VCaP (cell line): ENCODE measurements around the gene SPTAN1.

ENCODE experiments used
- H3K27ac ChIP-seq: fragments of 450-650 bp; 2 replicates; pipeline ENCODE4 v1.5.1; 2017
- CTCF ChIP-seq: fragments of 450-650 bp; conservative IDR thresholded peaks from 2 replicates; pipeline ENCODE4 v1.5.1; 2017; ENCODE audit warnings: mild to moderate bottlenecking, moderate library complexity

Gene SPTAN1

GRCh38 chr9:128552153-128552743, at the start of gene SPTAN1:
SPTAN1 (plus strand) TSS chr9:128552587; CDS start chr9:128566741, 14,154 bp downstream.
- TF ChIP-seq CTCF: peak; percentile 4; the same call in 1 of the 2 replicates
- H3K27ac ChIP-seq: peak within 1 kb of the TSS; percentile 93

DNA sequence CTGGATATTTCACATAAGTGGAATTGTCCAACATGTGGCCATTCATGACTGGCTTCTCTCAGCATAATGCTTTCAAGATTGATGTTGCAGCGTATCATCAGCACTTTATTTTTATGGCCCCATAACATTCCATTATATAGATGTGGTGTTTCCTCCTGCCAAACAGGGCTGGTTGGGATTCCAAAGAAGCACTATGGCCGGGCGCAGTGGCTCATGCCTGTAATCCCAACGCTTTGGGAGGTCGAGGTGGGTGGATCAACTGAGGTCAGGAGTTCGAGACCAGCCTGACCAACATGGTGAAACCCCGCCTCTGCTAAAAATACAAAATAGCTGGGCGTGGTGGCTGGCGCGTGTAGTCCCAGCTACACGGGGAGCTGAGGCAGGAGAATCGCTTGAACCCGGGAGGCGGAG, 49.0 kb upstream of the SPTAN1 start:
- peak overlapping the region; percentile 83 for H3K27ac ChIP-seq

DNA sequence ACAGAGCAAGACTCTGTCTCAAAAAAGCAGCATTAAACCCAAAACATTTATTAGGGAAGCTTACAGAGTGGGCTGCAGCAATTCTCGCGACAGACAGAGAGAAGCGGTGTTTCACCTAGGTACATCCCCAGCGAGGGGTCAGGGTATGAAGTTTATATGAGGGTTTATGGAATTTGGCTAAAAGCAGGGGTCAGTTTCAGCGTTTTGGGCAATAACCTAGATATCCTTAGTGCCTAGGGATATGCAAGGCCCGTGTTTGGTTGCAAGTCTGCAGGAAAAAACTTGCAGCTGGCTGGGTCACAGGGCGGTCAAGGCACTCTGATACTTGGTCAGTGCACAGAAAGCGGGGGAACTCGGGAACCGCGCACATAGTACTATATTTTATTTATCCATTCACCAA, 48.5 kb upstream of the SPTAN1 start:
- no peak for TF ChIP-seq CTCF
- H3K27ac ChIP-seq: peak overlapping the region; percentile 83

DNA sequence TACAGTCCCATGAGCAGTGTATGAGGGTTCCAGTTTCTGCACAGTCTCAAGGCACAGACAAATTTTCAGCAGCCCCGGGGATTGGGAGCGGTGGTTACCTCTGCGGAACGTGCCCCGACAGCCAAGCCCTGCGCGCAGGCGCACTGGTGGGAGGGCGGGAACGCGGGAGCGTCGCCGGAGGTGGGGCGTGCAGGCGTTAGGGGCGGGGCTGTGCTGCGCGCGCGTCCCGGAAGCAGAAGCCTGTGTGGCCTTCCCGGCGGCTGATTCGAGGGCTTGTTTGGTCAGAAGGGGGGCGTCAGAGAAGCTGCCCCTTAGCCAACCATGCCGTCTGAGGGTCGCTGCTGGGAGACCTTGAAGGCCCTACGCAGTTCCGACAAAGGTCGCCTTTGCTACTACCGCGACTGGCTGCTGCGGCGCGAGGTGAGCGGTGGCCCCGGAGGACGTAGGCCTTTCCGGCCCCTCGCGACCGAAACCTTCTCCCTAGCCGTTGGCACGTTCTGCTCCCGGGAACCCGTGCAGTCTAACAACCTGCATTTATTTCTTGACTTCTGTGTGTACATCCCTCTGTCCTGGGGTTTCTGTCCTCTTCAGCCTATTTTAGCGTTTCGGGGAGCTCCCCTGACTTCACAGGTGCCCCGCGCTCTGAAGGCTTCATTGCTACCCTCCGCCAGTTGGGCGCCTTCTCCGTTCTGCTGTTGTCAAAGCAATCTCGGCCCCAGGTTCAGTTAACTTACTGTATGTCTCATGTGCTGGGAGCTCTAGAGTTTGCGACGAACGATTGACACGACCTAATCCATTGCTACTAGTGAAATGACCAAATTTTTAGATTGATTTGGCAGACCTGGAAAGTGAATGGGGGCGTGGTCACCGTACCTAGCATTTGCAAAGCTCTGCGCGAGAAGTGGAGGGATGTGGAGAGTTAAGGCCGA, 47.6 kb upstream of the SPTAN1 start, which contains the start of gene GLE1:
Gene GLE1, plus strand, starts transcription at position 235 of the 929 bp plus-strand sequence. Its CDS starts 87 bp downstream, at position 322.
- H3K27ac ChIP-seq: peak within 1 kb of the TSS; percentile 83
- no peak for TF ChIP-seq CTCF

- H3K27ac ChIP-seq: peak overlapping the region; percentile 83
- no peak for TF ChIP-seq CTCF
Observed at GRCh38 chr9:128505414-128505765, 47.0 kb upstream of the SPTAN1 start.

DNA sequence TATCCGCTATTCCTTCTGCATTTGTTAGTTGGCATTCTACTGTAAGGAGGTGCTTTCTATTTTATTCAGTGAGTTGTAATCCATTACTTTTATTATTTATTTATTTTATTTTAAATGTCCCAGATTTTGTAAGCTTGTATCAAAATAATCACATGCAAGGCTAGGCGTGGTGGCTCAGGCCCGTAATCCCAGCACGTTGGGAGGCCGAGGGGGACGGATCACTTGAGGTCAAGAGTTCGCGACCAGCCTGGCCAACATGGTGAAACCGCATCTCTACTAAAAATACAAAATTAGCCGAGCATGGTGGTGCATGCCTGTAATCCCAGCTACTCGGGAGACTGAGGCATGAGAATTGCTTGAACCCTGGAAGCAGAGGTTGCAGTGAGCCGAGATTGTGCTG, 46.5 kb upstream of the SPTAN1 start:
- H3K27ac ChIP-seq: peak overlapping the region; percentile 83

DNA sequence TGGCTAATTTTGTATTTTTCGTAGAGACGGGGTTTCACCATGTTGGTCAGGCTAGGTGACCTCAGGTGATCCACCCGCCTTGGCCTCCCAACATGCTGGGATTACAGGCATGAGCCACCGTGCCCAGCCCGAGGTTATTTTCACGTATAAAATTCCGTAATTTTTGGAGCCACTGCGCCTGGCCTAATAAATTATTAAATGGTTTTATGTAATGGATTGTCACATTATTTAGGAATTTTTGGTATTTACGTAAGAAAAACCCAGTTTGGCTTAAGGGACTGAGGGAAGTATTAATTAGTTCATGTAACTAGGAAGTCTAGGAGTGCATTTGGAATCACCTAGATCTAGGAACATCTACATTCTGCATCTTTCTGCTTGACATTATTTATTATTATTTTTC, 39.6 kb upstream of the SPTAN1 start:
- H3K27ac ChIP-seq: no peak overlapping the region
- TF ChIP-seq CTCF: no peak

DNA sequence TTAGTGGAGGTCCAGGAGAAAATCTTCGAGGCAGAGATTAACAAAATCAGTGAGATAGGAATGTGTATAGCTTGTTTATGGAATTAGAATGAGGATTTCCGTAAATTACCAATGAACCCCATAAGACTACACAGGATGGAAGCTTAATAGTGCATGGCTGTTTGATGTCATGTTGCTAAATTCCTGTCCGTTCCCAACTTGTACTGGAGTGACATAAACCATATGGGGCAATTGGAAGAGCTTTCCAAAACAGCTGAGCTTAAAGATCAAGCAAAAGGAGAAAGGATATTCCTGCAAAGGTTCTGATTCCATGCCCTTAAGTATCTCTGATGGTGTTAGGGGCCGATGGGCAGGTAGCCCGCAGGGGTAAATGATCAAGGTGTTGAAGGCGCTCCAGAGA, 30.4 kb upstream of the SPTAN1 start:
- no peak for TF ChIP-seq CTCF

More for the DNA sequence above, 30.4 kb upstream of the SPTAN1 start:
- no peak overlapping the region for H3K27ac ChIP-seq
